Thyroid gland (tissue), 4 donors: Measurements from ENCODE around the gene ARMS2.

Experiments
- CTCF ChIP-seq, 6 experiments: fragments of 200-600 bp in 3 of 6; fragments of 450-650 bp in 3 of 6; sonication (generic) in 3 of 6; IDR thresholded peaks; one replicate each; pipeline ENCODE4 v1.5.1; 2016 to 2019; ENCODE audit warnings: antibody characterized with exemption in 6 of 6, mild to moderate bottlenecking in 2 of 6, inconsistent platforms in 1 of 6, moderate library complexity in 1 of 6
- POLR2A ChIP-seq, 2 donors: fragments of 450-650 bp; IDR thresholded peaks; one replicate each; pipeline ENCODE4 v1.6.1; 2017; ENCODE audit warnings: antibody characterized with exemption in 2 of 2, mild to moderate bottlenecking in 2 of 2, moderate library complexity in 1 of 2

- TF ChIP-seq CTCF (IDR thresholded peaks at IDR 0.05) (no peak), POLR2A (IDR thresholded peaks at IDR 0.05) (no peak)
Observed at GRCh38 chr10:122469848-122470247, 15.4 kb downstream of the ARMS2 start.
